ENCODE results near the gene PLAGL1.
"Not testable (repeated sequence)": the region's sequence is repeated elsewhere in the genome, so short reads cannot be mapped to it uniquely, and the experiment has no call there.

The PLAGL1 gene, protein sequence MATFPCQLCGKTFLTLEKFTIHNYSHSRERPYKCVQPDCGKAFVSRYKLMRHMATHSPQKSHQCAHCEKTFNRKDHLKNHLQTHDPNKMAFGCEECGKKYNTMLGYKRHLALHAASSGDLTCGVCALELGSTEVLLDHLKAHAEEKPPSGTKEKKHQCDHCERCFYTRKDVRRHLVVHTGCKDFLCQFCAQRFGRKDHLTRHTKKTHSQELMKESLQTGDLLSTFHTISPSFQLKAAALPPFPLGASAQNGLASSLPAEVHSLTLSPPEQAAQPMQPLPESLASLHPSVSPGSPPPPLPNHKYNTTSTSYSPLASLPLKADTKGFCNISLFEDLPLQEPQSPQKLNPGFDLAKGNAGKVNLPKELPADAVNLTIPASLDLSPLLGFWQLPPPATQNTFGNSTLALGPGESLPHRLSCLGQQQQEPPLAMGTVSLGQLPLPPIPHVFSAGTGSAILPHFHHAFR

DNA sequence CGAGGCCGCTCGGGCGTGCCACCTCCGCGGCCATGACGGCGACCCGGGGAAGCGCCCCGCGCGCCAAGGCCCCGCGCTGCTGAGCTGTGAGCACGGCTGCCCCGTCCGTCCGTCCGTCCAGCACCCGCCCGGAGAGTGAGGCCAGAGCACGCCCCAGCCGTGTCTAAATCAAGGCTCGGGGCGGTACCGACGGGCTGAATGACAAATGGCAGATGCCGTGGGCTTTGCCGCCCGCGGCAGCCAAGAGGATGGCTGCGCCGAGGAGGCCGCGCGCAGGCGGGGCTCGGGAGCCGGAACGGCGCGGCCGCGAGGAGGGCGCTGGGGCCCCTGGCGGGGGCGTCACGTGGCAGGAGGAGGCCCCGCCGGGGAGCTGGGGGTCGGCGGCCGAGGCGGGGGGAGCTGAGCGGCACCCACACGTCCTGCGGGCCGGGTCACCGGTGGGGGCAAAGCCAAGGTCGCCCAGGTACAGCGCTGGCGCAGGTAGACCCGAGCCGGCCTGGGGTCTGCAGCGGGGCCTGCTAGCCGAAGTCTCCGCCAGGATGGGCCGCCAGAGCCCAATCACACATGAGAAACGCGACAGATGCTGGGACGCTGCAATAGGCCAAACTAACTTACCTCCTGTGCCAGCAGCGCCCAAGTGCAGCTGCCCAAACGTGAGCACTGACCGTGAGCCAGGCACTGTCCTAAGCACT is at the start of gene PLAGL1:
Gene PLAGL1, minus strand, starts transcription at position 140 of the 692 bp plus-strand sequence. CDS start 60,123 bp downstream, outside the sequence.
- DNase-seq = peak; percentile 22

DNA sequence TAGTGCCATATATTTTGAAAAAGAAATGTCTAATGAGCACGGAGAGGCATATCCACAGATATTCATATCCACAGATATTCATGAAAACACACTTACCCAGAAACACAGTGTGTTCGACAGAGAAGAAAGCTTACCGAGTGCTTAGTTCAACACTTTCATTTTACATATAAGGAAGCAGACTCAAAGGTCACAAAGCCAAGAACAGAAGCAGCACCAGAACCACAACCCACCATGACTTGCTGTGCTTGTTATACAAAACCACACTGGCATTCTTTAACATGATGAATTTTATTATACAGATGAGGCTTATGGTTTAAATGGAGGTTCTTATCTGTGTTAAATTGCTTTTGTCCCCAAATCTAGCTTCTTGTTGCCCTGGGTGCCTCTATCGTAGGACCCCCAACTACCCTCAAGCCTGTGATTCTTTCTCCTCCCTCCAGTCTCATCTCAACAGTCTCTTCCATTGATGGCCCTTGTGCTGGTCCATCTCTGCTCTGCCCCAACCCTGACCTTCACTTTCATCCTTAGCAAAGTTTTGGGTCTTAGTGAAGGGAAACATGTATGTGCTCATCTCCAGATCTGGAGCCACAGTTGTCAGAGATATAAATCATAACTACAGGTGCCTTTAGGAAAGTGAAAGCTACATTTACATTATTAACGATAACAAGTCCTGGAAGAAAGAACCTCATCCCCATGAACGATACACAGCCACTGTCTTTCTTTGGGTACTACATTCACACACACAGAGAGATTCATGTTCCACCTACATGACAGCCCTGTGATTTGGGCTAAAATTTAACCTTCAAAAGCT is 47.3 kb upstream of the PLAGL1 start:
- DNase-seq = peak; percentile 21

DNA sequence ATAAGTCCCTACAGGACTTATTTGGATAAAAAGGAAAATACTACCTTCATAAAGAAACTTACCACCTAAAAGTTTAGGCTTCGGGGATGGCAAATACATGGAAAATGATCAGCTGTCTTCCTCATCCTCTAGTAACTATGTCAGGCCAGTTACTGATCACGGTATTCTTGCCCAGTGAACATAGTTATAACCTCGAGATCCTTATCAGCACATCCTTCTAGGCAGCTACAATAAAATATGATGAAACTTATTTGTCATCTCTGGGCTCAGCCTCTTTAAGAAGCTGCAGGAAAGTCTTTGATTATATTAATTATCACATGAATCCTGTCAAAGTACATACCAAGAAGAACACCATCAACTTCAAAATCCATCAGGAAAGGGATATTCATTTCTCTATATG is 45.5 kb upstream of the PLAGL1 start:
- no peak for DNase-seq

DNA sequence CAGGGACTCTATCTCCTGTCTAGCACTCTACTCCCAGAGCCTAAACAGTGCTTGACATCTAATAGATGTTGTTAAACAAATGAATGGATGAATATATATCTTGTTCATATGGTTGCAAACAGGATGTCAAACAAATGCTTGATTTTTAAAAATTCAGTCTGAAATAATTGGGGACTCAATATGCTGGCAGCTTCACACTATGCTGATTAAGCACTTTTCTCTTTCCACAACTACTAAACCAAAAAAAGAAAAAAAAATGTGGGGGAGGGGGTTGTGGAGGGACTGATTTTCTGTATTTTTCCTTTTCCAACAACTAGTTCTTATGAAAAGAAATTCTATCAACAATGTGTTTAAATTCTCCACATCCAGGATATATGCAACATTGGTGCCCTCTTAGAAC is 44.4 kb upstream of the PLAGL1 start:
- no peak for DNase-seq

DNA sequence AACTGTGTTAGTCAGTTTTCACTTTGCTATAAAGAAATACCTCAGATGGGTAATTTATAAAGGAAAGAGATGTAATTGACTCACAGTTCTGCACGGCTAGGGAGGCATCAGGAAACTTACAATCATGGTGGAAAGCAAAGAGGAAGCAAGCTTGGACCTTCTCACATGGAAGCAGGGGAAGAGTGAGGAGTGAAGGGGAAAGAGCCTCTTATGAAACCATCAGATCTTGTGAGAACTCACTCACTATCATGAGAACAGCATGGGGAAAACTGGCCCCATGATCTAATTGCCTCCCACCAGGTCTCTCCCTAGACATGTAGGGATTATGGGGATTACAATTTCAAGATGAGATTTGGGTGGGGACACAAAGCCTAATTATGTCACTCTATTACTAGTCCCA is 41.3 kb upstream of the PLAGL1 start:
- no peak for DNase-seq

DNA sequence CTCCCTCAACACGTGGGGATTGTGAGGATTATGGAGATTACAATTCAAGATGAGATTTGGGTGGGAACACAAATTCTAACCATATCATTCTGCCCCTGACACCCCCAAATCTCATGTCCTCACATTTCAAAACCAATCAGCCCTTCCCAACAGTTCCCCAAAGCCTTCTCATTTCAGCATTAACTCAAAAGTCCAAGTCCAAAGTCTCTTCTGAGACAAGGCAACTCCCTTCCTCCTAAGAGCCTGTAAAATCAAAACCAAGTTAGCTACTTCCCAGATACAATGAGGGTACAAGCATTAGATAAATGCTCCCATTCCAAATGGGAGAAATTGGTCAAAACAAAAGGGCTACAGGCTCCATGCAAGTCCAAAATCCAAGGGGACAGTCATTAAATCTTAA is 39.6 kb upstream of the PLAGL1 start:
- DNase-seq = no peak

DNA sequence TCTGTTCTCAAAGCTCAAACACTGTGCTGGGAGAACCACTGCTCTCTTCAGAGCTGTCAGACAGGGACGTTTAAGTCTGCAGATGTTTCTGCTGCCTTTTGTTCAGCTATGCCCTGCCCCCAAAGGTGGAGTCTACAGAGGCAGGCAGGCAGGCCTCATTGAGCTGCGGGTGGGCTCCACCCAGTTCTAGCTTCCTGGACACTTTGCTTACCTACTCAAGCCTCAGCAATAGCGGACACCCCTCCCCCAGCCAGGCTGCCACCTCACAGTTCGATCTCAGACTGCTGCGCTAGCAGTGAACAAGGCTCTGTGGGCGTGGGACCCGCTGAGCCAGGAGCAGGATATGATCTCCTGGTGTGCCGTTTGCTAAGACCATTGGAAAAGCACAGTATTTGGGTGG is 38.6 kb upstream of the PLAGL1 start:
- not testable (repeated sequence) for DNase-seq

DNA sequence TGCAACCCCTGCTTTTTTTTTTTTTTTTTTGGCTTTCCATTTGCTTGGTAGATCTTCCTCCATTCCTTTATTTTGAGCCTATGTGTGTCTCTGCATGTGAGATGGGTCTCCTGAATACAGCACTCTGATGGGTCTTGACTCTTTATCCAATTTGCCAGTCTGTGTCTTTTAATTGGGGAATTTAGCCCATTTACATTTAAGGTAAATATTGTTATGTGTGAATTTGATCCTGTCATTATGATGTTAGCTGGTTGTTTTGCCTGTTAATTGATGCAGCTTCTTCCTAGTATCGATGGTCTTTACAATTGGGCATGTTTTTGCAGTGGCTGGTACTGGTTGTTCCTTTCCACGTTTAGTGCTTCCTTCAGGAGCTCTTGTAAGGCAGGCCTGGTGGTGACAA is 36.9 kb upstream of the PLAGL1 start:
- not testable (repeated sequence) for DNase-seq

DNA sequence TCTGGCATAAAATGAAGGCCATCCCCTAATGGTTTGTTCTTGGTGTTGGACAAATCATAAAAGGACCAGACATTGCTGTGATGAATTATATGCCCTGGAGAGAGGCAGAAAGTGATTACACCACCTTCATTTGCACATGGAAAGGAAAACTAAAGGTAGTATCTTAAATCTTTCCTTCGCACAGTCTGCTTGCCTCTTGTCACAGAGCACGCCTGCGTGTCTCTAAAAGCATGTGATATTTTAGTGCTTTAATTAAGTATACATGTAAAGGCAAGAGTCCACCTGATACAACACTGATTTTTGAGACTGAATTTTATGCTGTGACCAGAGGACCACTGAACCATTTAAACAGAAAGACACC is 28.8 kb upstream of the PLAGL1 start:
- no peak for DNase-seq

DNA sequence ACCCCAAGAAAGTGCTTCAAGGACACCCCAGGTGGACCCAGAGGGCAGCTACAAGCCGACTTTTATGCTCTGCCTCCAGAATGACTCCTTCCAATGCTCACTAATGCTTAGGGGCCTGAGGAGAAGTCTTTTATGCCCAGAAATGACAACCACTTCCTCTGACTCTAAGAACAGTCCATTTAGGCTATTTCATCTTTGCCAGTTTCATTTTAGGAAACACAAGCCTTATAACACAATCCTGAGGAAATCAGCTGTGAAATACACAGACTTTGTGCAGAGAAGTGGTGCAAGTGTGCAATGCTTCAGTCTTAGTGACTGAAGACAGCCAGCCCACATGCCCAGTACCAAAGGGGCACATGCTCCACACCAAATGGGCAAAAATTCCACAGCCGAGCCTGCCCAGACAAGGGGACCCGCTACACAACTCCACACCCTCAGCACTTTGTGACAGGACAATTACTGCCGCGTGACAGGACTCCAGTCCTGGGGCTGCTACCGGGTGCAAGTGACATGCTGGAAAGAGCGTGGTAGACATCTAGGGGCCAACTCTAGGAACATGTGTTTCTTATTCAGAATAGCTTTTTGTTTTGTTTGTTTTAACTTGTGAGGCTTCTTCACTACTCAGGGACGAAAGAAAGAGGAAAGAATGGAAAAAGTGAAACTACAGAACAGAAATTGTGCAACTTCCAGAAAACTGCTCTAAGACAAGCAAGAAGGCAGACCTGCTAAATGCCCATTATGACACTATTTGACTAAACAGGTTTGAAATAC is 28.2 kb upstream of the PLAGL1 start:
- DNase-seq = no peak

DNA sequence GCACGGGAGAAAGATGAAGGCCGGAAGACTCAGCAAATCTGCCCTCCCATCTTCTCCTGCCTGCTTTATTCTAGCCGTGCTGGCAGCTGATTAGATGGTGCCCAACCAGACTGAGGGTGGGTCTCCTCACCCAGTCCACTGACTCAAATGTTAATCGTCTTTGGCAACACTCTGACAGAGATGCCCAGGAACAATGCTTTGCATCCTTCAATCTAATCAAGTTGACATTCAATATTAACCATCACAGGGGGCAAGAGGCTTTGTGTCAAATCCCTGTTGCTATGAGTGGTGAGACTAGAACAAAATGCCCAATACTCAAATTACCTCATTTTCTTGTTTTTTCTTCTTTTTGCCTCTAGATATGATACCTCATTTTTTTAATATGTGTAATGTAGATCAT is 27.4 kb upstream of the PLAGL1 start:
- DNase-seq = no peak

DNA sequence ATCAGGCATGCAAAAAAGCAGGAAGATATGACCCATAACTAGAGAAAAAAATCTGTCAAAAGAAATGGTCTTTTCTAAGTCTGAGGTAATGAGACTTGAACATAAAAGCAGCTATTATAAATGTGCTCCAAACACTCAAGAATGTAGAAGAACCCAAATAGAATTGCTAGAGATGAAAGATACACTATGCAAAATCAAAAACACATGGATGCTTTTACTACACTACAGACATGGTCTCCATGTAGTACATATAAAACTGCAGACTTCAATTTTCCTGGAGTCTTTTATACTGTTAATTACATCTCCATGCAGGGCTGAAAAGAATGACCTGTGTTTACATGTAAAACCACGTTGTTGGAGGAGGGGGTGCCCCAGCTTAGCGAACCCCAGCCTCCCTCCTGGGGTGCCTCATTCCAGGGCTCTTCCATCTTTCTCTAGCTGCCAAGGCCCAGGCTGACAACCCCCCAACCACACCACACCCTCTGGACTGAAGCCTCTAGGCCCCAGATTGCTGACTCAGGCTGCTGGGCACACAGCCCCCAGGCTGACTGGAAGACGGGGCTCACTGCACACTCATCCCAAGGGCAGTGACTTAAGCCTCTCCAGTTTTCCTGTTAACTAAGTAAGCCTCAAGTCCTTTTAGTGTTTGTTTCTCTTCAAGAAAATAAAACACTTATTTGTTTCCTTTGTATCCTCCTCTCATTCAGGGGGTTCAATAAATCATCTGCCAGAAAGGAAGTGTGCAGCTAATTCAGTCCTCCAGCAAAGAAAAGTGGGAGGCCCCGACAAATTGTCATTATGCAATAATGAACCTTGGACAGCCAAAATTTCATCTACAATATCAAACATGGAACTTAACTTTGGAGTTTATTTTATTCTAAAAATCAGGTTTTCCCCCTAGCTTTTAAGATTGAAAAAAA is 26.0 kb upstream of the PLAGL1 start:
- no peak for DNase-seq

DNA sequence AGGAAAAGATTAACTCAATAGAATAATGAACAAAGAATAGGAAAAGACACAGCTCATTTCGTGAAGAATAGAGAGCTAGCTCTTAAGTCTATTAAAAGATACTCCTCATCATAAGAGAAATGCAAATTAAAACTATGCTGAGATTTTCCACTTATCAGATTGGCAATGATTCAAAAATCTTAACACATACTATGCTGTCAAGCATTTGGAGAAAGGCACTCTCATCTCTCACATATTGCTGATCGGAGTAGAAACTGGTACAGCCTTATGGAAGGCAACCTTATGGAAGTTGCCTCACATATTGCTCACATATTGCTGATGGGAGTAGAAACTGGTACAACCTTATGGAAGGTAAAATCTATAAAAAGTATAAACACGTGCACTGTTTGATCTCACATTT is 21.4 kb upstream of the PLAGL1 start:
- no peak for DNase-seq

DNA sequence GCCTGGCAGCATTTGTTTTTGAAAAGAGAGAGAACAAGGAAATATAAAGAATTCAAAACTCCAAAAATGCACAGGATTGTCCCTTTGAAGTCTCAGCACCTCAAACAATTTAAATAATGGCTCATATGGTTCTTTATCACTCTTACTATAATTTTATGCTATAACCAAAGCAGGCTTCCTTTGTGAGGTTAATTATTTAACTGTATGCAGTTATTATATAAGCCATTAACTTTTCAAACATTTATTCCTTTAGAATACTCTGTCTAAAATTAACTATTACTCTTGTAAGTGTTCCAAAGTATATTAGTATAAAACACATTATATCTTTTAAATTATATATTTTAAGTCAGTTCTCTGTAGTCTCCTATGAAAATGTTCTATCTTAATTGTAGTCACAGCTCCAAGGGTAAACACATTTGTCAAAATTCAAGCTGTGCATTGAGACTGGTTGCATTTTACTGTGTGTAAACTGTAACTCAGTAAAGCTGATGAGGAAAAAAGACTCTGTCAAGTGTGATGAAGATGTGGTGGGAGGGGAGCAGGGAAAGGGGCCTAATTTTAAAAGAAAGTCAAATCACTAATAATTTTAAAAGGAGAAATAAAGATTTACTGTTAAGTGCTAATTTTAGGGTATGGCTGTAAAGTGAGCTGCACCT is 20.0 kb upstream of the PLAGL1 start:
- DNase-seq = no peak

DNA sequence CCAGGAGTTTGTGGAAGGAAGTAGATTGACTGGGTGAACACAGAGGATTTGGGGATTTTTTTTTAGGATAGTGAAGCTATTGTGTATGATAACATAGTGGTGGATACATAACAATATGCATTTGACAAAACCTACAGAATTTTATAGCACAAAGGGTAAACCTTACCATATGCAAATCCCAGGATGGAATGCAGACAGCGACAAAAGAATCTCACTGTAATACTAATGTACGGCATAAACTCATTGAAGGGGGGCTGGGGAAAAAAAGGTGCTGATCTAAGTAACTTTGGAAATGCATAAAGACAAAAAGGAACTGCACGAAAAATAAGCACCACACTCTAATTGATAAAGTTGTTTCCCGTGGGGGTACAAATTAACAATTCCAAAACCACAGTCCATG is 15.2 kb upstream of the PLAGL1 start:
- no peak for DNase-seq

DNA sequence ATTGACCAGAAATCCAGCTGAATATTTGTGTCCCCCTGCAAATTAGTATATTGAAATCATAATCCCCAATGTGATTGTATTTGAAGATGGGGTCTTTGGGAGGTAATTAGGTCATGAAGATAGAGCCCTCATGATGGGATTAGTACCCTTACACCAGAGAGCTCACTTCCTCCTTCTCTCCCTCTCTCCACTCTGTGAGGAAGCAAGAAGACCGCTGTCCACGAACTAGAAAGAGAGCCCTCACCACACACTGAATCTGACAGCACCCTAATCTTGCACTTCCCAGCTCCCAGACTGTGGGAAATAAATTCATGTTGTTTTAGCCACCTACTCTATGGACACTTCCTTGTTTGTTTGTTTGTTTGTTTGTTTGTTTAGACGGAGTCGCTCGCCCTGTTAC is 11.9 kb upstream of the PLAGL1 start:
- DNase-seq = no peak

DNA sequence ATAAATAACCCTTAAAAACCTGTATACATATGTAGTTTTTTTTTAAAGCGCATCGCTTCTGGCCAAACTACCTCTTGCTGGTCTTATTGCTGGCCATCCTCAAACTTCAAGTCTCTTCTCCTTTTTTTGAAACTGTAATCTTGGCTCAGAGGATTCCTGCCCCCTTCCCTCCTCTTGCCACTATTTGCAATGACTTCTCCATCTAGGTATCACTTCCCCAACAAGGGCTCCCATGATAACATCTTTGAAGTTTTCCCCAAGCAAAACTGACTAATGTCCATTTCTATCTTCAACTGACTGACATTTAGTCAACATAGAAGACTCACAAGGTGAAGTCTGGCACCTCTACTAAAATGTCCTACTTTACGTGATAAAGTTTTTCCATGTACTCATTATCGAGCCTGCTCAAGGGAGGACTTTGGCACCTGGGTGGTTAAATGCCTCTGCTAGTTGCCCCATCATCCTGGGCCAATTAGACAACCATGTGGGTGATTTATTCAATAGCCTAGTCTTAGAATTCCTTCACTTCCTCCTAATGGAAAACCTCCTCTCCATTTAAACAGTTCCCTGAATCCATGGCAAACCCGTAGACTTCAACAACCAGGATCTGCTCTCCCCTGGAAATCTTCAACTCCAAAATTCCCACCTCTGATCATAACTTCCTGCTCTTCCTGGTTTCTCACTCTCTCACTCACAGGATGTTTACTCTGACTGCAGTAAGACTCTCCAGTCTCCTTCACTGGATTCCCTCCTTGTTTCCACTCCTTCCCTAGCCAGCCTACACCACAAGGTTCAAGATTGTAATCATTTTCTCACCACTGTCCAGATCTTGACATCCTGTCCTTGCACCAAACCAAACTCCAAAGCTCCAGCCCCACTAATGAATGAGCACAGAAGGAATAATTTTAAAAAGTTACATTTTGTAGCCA is 9.4 kb upstream of the PLAGL1 start:
- DNase-seq = no peak

DNA sequence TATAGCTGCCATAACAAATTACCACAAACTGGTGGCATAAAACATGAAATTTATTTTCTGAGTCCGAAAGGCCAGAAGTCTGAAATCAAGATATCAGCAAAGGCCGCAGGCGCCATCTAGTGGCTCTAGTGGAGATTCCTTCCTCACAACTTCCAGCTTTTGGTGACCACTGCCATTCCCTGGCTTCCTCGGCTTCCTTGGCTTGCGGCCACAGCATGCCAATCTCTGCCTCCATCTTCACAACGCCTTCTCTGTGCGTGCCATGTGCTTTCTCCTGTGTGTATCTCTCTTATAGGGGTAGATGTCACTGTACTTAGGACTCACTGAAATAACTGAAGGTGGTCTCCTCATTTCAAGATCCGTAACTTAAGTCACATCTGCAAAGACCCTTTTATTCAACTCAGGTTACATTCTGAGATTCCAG is 5.4 kb upstream of the PLAGL1 start:
- DNase-seq = peak; percentile 66

DNA sequence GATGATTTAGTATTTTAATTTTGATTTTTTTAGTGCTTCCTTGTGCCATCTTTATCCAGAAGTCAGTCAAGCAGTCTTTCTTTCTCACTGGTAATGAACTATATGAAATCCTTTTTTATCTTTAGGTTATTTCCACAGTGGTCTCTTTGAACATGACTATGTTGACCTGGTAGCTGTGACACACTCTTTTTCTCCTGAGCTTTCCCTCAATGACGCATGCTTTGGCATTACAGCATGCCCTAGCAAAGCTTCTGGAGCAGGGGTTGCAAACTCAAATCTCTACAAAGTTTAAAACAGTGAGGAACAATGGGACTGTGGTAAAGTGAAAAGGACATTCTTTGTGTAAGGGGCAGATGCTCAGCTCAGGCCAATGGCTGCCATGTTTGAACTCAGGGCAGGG is 4.5 kb upstream of the PLAGL1 start:
- no peak for DNase-seq

DNA sequence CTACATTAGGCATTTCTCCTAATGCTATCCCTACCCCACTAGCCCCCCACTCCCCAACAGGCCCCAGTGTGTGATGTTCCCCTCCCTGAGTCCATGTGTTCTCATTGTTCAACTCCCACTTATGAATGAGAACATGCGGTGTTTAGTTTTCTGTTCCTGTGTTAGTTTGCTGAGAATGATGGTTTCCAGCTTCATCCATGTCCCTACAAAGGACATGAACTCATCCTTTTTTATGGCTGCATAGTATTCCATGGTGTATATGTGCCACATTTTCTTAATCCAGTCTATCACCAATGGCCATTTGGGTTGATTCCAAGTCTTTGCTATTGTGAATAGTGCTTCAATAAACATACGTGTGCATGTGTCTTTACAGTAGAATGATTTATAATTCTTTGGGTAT is 1.6 kb upstream of the PLAGL1 start:
- DNase-seq = not testable (repeated sequence)
